Kidney epithelial cell (primary cell): ENCODE data around the gene KIAA1191. TPM values are rescaled to one million over a fixed set of nuclear protein-coding genes. Genes with fewer than 3 reads are reported as not detected.

Source experiments
- DNase-seq: peaks from one replicate; pipeline ENCODE4 v3.0.0-alpha.2; 2010; ENCODE audit warnings: low read depth
- H3K27me3 ChIP-seq: 2 replicates; pipeline ENCODE4 v1.6.0; 2011; ENCODE audit warnings: low read length; ENCODE audit not compliant: control insufficient read depth, insufficient read depth
- H3K36me3 ChIP-seq: 2 replicates; pipeline ENCODE4 v1.5.1; 2011; ENCODE audit warnings: low read length; ENCODE audit not compliant: control insufficient read depth, insufficient read depth
- H3K4me3 ChIP-seq: 2 replicates; pipeline ENCODE4 v1.5.1; 2011; ENCODE audit warnings: low read depth, mild to moderate bottlenecking, control low read depth, low read length
- total RNA-seq: library from RNA; depleted of rRNA; stranded (reverse); fragments of >200 nt; gene quantifications from 2 replicates; pipeline ENCODE4 v1.2.3, GENCODE V29; 2015
- TF ChIP-seq, protein P1 (sequence below): IDR thresholded peaks from 2 replicates; pipeline ENCODE4 v1.5.1; 2011; ENCODE audit warnings: mild to moderate bottlenecking, moderate library complexity, low read length, control low read depth, inconsistent platforms; ENCODE audit not compliant: insufficient read depth, poor library complexity, severe bottlenecking

Gene KIAA1191
- total RNA-seq, 1 donor from 2014 or later, result 92.4 TPM

DNA sequence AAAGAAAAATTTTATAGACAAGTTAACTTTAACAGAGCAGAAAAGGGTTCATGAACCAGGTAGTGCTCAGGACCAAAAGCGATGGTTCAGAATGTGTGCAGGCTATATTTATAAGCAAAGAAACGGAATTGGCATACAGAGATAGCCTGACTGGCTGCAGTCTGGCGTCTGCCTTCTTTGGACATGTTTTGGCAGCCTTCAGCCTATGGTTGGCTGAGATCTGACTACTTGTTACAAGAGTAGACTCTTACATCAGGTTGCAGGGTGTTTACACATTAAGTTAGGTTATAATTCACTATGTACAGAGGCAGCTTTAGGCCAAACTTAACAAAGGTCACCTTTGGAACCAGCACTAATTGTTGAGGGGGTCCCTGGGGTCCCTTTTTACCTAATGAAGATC is 19.9 kb upstream of the KIAA1191 start:
- Histone ChIP-seq H3K36me3 (peaks cover 3% of the 10 kb centered on the region), H3K4me3 (no peak overlapping the region), H3K27me3 (no peaks in the 10 kb centered on the region)
- TF ChIP-seq, protein P1, sequence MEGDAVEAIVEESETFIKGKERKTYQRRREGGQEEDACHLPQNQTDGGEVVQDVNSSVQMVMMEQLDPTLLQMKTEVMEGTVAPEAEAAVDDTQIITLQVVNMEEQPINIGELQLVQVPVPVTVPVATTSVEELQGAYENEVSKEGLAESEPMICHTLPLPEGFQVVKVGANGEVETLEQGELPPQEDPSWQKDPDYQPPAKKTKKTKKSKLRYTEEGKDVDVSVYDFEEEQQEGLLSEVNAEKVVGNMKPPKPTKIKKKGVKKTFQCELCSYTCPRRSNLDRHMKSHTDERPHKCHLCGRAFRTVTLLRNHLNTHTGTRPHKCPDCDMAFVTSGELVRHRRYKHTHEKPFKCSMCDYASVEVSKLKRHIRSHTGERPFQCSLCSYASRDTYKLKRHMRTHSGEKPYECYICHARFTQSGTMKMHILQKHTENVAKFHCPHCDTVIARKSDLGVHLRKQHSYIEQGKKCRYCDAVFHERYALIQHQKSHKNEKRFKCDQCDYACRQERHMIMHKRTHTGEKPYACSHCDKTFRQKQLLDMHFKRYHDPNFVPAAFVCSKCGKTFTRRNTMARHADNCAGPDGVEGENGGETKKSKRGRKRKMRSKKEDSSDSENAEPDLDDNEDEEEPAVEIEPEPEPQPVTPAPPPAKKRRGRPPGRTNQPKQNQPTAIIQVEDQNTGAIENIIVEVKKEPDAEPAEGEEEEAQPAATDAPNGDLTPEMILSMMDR, result no peak
- DNase-seq, result no peak

DNA sequence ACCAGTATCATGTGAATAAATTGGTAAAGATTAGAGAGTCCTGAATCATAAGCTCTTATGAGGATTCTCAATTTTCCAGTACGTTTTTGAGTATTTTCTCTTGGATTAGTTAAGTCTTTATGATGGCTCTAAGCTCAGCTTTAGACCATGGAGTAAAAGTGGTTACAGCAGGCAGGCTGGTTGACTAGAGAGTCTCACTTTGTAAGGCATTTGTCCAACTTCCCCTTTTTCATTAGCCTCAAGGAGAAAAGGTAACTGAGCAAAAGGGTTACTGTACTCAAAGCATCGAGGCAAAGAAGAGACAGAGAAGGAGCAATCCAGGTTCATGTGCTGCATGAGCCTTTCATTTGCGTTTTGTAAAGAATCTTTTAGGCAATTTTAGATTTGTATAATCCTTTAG is 18.3 kb upstream of the KIAA1191 start:
- no peak for DNase-seq
- no peak overlapping the region for H3K4me3 ChIP-seq
- H3K27me3 ChIP-seq, result no peaks in the 10 kb centered on the region
- TF ChIP-seq, protein P1, result no peak
- H3K36me3 ChIP-seq, result peaks cover 3% of the 10 kb centered on the region

DNA sequence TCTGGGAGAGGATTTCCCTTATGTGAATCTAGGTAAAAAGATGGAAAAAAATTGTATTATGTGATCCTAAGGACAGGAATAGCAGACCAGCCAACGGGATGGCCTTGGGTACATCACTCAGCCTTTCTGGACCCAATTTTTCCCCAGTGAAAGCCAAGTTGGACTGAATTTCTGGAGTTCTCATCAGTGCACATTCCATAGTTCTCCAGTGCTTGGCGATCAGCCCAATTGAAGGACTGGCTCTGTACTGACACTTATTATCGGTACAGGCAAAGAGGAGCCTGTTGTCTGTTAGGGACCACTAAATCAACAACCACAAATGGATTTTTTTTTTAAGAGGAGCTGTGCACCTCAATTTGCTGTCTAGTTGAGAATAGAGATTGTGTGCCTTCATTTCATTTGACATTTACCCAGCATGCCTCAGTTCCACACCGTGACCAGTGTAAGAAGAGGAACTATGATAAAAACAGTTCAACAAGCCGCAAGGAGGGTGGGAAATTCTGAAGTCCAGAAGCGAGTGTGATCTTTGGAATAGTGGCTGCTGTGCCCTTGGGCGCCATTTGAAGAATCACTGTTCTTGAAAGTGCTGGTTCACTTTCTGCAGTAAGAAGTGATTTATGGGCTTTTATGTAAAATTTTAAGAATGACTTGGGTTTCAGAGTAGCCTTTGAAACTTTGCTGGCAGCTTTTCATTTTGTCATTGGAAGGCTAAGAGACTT is 11.7 kb upstream of the KIAA1191 start:
- Histone ChIP-seq H3K36me3 (peaks cover 2% of the 10 kb centered on the region), H3K4me3 (no peak overlapping the region), H3K27me3 (no peaks in the 10 kb centered on the region)
- no peak for DNase-seq
- TF ChIP-seq, protein P1, result no peak

- peaks cover 2% of the 10 kb centered on the region for H3K36me3 ChIP-seq
- DNase-seq, result no peak
- no peak overlapping the region for H3K4me3 ChIP-seq
- no peaks in the 10 kb centered on the region for H3K27me3 ChIP-seq
- TF ChIP-seq, protein P1, result no peak
Observed at GRCh38 chr5:176371621-176372539, 10.3 kb upstream of the KIAA1191 start.

DNA sequence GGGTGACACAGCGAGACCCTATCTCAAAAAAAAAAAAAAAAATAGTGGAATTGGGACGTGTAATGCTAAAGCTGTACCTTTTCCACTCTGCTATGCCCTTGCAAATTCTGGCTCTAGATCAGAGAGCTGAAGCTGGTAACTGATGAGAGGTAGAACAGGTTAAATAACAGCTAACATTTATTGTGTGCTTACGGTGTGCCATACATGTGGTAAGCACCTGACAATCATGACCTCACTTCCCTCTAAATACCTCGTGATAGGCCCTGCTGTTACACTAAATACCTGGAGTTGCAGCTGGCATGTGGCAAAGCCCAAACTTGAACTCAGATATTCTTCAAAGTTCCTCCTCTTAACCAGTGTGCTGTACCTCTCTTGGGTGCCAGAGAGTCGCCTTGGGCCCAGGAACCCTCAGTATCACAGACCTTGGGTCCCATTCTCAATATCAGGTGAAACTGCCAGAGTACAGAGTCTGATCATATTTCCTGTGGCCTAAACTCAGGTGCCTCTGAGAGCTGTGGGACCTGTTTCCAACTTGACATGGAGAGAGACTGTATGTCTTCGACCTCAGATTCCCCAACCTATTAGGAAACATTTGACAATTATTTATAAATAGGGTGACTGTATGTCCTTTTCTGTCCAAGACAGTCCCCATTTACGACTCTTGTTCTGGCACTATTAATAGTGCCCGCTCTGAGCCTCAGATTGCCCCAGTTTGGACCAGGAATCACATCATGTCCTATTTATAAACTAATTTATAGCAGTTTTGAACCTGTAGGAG is 8.6 kb upstream of the KIAA1191 start:
- no peak for DNase-seq
- peaks cover 2% of the 10 kb centered on the region for H3K36me3 ChIP-seq
- H3K27me3 ChIP-seq, result no peaks in the 10 kb centered on the region
- no peak overlapping the region for H3K4me3 ChIP-seq
- TF ChIP-seq, protein P1, result no peak
